HepG2 (cell line): Measurements from ENCODE around the gene PGS1. TPM values are rescaled to one million over a fixed set of nuclear protein-coding genes. Genes with fewer than 3 reads are reported as not detected.

Experiments used
- BCL6 ChIP-seq: IDR thresholded peaks from 2 replicates; pipeline ENCODE4 v1.6.1; 2016; ENCODE audit warnings: missing genetic modification reagents, missing compliant biosample characterization
- FOXA3 ChIP-seq: IDR thresholded peaks from 2 replicates; pipeline ENCODE4 v1.6.1; 2016; ENCODE audit warnings: missing genetic modification reagents, missing compliant biosample characterization
- GFI1 ChIP-seq: sonication (generic); formaldehyde crosslinking; IDR thresholded peaks from 2 replicates; pipeline ENCODE4 v1.5.0; 2020; ENCODE audit warnings: missing genetic modification reagents, mild to moderate bottlenecking, borderline replicate concordance
- HMG20A ChIP-seq: IDR thresholded peaks from 2 replicates; pipeline ENCODE4 v1.6.1; 2016; ENCODE audit warnings: borderline replicate concordance
- HNF4G ChIP-seq, 2 experiments: sonication (generic) in 1 of 2; formaldehyde crosslinking in 1 of 2; IDR thresholded peaks; 2 replicates each; pipeline versions ENCODE4 v1.4.0 to v1.6.1; 2011 to 2020; ENCODE audit warnings: borderline replicate concordance in 2 of 2, low read depth in 2 of 2, mild to moderate bottlenecking in 2 of 2, low read length in 1 of 2, missing genetic modification reagents in 1 of 2, moderate library complexity in 1 of 2
- MTA1 ChIP-seq: sonication (generic); formaldehyde crosslinking; IDR thresholded peaks from 2 replicates; pipeline ENCODE4 v1.4.0; 2020; ENCODE audit warnings: missing genetic modification reagents, mild to moderate bottlenecking, borderline replicate concordance
- MXD1 ChIP-seq: sonication (generic); formaldehyde crosslinking; IDR thresholded peaks from 2 replicates; pipeline ENCODE4 v1.4.0; 2020; ENCODE audit warnings: mild to moderate bottlenecking, missing genetic modification reagents
- SALL1 ChIP-seq: sonication (generic); formaldehyde crosslinking; IDR thresholded peaks from 2 replicates; pipeline ENCODE4 v1.8.0; 2022; ENCODE audit warnings: mild to moderate bottlenecking, missing genetic modification reagents
- SOX5 ChIP-seq: IDR thresholded peaks from 2 replicates; pipeline ENCODE4 v1.6.1; 2016; ENCODE audit warnings: borderline replicate concordance
- SOX6 ChIP-seq, 2 experiments: fragments of 450-650 bp in 1 of 2; sonication (generic) in 1 of 2; formaldehyde crosslinking in 1 of 2; IDR thresholded peaks; 2 replicates each; pipeline versions ENCODE4 v1.4.0 to v1.6.1; 2017 to 2020; ENCODE audit warnings: antibody characterized with exemption in 1 of 2, mild to moderate bottlenecking in 1 of 2, missing genetic modification reagents in 1 of 2
- SP5 ChIP-seq: IDR thresholded peaks from 2 replicates; pipeline ENCODE4 v1.6.1; 2016; ENCODE audit warnings: low read depth, borderline replicate concordance
- THAP11 ChIP-seq: IDR thresholded peaks from 2 replicates; pipeline ENCODE4 v1.6.1; 2016; ENCODE audit warnings: missing biosample characterization, missing genetic modification reagents
- ZIK1 ChIP-seq: sonication (generic); formaldehyde crosslinking; IDR thresholded peaks from 2 replicates; pipeline ENCODE4 v1.5.0; 2020; ENCODE audit warnings: mild to moderate bottlenecking, low read depth, missing genetic modification reagents, borderline replicate concordance
- ZMYM2 ChIP-seq: sonication (generic); formaldehyde crosslinking; IDR thresholded peaks from 2 replicates; pipeline ENCODE4 v1.8.0; 2022; ENCODE audit warnings: mild to moderate bottlenecking, missing genetic modification reagents
- ZNF510 ChIP-seq: sonication (generic); formaldehyde crosslinking; IDR thresholded peaks from 2 replicates; pipeline ENCODE4 v1.4.0; 2020; ENCODE audit warnings: low read depth, mild to moderate bottlenecking, missing genetic modification reagents
- ZNF607 ChIP-seq: sonication (generic); formaldehyde crosslinking; IDR thresholded peaks from 2 replicates; pipeline ENCODE4 v1.5.1; 2020; ENCODE audit warnings: missing genetic modification reagents, mild to moderate bottlenecking, borderline replicate concordance
- ZNF883 ChIP-seq: sonication (generic); formaldehyde crosslinking; IDR thresholded peaks from 2 replicates; pipeline ENCODE4 v1.5.1; 2020; ENCODE audit warnings: mild to moderate bottlenecking, missing genetic modification reagents; ENCODE audit errors: not compliant biosample characterization
- polyA plus RNA-seq, 8 experiments: library from polyadenylated mRNA; depleted of rRNA in 3 of 8; stranded (reverse) in 7 of 8; unstranded in 1 of 8; fragments of >200 nt; fragmentation: Illumina TruSeq in 4 of 8; extraction: Trizol in 4 of 8; gene quantifications; 2 replicates each; pipeline versions ENCODE4 v1.2.1 to v1.2.3, GENCODE V29; 2011 to 2016; ENCODE audit warnings: low read depth in 4 of 8, missing spikeins in 1 of 8, mixed read lengths in 1 of 8; ENCODE audit not compliant: insufficient read depth in 1 of 8
- total RNA-seq, 5 experiments: library from RNA; depleted of rRNA; stranded (reverse); fragments of >200 nt; fragmentation: Illumina TruSeq; extraction: Trizol; gene quantifications; 2 replicates each; pipeline ENCODE4 v1.2.3, GENCODE V29; 2016; ENCODE audit warnings: low read depth in 1 of 5
- TF ChIP-seq, protein P1 (sequence below): sonication (generic); formaldehyde crosslinking; IDR thresholded peaks from 2 replicates; pipeline ENCODE4 v1.4.0; 2020; ENCODE audit warnings: missing genetic modification reagents, mild to moderate bottlenecking, borderline replicate concordance
- TF ChIP-seq, protein P2 (sequence below): sonication (generic); formaldehyde crosslinking; IDR thresholded peaks from 2 replicates; pipeline ENCODE4 v1.4.0; 2020; ENCODE audit warnings: missing genetic modification reagents, borderline replicate concordance
- TF ChIP-seq, protein P3 (sequence below): sonication (generic); formaldehyde crosslinking; IDR thresholded peaks from 2 replicates; pipeline ENCODE4 v1.5.1; 2020; ENCODE audit warnings: mild to moderate bottlenecking, missing genetic modification reagents, moderate library complexity

Gene PGS1
- total and polyA plus RNA-seq, 2 of the 13 experiments (the other 11 are each of a cell fraction or from before 2014, with no cell fraction given), result 25.9 to 31.5 TPM

- TF ChIP-seq, protein P1, sequence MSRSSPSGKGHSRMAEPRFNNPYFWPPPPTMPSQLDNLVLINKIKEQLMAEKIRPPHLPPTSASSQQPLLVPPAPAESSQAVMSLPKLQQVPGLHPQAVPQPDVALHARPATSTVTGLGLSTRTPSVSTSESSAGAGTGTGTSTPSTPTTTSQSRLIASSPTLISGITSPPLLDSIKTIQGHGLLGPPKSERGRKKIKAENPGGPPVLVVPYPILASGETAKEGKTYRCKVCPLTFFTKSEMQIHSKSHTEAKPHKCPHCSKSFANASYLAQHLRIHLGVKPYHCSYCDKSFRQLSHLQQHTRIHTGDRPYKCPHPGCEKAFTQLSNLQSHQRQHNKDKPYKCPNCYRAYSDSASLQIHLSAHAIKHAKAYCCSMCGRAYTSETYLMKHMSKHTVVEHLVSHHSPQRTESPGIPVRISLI (CRISPR knock-in tag), result no peak
- TF ChIP-seq ZNF510 (CRISPR knock-in tag) (no peak), MTA1 (CRISPR knock-in tag) (0 out of 2 replicates have a peak, but pooled peaks have one; percentile 10), SALL1 (peak; percentile 25; the same call in 1 of the 2 replicates), ZNF883 (CRISPR knock-in tag) (peak; percentile 15), HNF4G (IDR thresholded peaks at IDR 0.05; ENCODE audit: borderline replicate concordance, low read depth, low read length) (0 out of 2 replicates have a peak, but pooled peaks have one; percentile 22), HNF4G (CRISPR knock-in tag; IDR thresholded peaks at IDR 0.05; ENCODE audit: borderline replicate concordance, low read depth) (no peak), MXD1 (no peak), THAP11 (CRISPR knock-in tag) (0 out of 2 replicates have a peak, but pooled peaks have one; percentile 18), HMG20A (CRISPR knock-in tag) (peak; percentile 51; the same call in 1 of the 2 replicates), SOX6 (IDR thresholded peaks at IDR 0.05) (no peak), SOX6 (CRISPR knock-in tag; IDR thresholded peaks at IDR 0.05) (peak; percentile 99), SOX5 (CRISPR knock-in tag) (peak; percentile 99), ZNF607 (CRISPR knock-in tag) (no peak), BCL6 (CRISPR knock-in tag) (peak; percentile 77), ZMYM2 (CRISPR knock-in tag) (peak; percentile 36; the same call in 1 of the 2 replicates), SP5 (CRISPR knock-in tag) (peak; percentile 91), GFI1 (peak; percentile 43; the same call in 1 of the 2 replicates), ZIK1 (no peak), FOXA3 (CRISPR knock-in tag) (0 out of 2 replicates have a peak, but pooled peaks have one; percentile 13)
- TF ChIP-seq, protein P2, sequence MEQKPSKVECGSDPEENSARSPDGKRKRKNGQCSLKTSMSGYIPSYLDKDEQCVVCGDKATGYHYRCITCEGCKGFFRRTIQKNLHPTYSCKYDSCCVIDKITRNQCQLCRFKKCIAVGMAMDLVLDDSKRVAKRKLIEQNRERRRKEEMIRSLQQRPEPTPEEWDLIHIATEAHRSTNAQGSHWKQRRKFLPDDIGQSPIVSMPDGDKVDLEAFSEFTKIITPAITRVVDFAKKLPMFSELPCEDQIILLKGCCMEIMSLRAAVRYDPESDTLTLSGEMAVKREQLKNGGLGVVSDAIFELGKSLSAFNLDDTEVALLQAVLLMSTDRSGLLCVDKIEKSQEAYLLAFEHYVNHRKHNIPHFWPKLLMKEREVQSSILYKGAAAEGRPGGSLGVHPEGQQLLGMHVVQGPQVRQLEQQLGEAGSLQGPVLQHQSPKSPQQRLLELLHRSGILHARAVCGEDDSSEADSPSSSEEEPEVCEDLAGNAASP (CRISPR knock-in tag), result peak; percentile 59; the same call in 1 of the 2 replicates
- TF ChIP-seq, protein P3, sequence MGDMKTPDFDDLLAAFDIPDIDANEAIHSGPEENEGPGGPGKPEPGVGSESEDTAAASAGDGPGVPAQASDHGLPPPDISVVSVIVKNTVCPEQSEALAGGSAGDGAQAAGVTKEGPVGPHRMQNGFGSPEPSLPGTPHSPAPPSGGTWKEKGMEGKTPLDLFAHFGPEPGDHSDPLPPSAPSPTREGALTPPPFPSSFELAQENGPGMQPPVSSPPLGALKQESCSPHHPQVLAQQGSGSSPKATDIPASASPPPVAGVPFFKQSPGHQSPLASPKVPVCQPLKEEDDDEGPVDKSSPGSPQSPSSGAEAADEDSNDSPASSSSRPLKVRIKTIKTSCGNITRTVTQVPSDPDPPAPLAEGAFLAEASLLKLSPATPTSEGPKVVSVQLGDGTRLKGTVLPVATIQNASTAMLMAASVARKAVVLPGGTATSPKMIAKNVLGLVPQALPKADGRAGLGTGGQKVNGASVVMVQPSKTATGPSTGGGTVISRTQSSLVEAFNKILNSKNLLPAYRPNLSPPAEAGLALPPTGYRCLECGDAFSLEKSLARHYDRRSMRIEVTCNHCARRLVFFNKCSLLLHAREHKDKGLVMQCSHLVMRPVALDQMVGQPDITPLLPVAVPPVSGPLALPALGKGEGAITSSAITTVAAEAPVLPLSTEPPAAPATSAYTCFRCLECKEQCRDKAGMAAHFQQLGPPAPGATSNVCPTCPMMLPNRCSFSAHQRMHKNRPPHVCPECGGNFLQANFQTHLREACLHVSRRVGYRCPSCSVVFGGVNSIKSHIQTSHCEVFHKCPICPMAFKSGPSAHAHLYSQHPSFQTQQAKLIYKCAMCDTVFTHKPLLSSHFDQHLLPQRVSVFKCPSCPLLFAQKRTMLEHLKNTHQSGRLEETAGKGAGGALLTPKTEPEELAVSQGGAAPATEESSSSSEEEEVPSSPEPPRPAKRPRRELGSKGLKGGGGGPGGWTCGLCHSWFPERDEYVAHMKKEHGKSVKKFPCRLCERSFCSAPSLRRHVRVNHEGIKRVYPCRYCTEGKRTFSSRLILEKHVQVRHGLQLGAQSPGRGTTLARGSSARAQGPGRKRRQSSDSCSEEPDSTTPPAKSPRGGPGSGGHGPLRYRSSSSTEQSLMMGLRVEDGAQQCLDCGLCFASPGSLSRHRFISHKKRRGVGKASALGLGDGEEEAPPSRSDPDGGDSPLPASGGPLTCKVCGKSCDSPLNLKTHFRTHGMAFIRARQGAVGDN (CRISPR knock-in tag), result peak; percentile 55
These were observed 12.8 kb upstream of the PGS1 start (continued) for GRCh38 chr17:78365561-78366108.
